SK-N-SH treated with all-trans-retinoic acid at 6 μM for 48 hours (cell line): ENCODE measurements around the gene SUPT4H1.

ENCODE experiments used
- TCF4 ChIP-seq: fragments of 250-450 bp; sonication (Bioruptor Pico); IDR thresholded peaks from 2 replicates; pipeline ENCODE4 v1.8.0; 2021; ENCODE audit warnings: mild to moderate bottlenecking, moderate library complexity, borderline replicate concordance
- ZC3H10 ChIP-seq: fragments of 250-450 bp; sonication (Bioruptor Pico); IDR thresholded peaks from 2 replicates; pipeline ENCODE4 v1.5.1; 2021; ENCODE audit warnings: mild to moderate bottlenecking, moderate library complexity
- ZNF70 ChIP-seq: fragments of 450-650 bp; formaldehyde crosslinking; IDR thresholded peaks from 2 replicates; pipeline ENCODE4 v1.5.0; 2020; ENCODE audit warnings: mild to moderate bottlenecking, moderate library complexity

GRCh38 chr17:58375811-58376210, 23.8 kb upstream of the SUPT4H1 start:
- TF ChIP-seq ZC3H10 (CRISPR knock-in tag) (no peak), ZNF70 (CRISPR knock-in tag) (no peak), TCF4 (CRISPR knock-in tag) (no peak)
